Chondrocyte (in vitro differentiated cells): ENCODE data around the gene FBXO24. TPM values are rescaled to one million over a fixed set of nuclear protein-coding genes. Genes with fewer than 3 reads are reported as not detected.
"Not testable (repeated sequence)": the region's sequence is repeated elsewhere in the genome, so short reads cannot be mapped to it uniquely, and the experiment has no call there.

ENCODE experiments used
- DNase-seq: peaks from one replicate; pipeline ENCODE4 v3.0.0; 2021; ENCODE audit warnings: mixed read lengths, low spot score
- H3K27ac Mint-ChIP-seq: one replicate; pipeline ENCODE4 v1.8.0; 2021; ENCODE audit warnings: mild to moderate bottlenecking, moderate library complexity, mixed read lengths; ENCODE audit not compliant: unreplicated experiment
- H3K27me3 Mint-ChIP-seq: 2 replicates; pipeline ENCODE4 v1.8.0; 2021; ENCODE audit warnings: low read depth, mixed read lengths
- H3K36me3 Mint-ChIP-seq: 2 replicates; pipeline ENCODE4 v1.8.0; 2021; ENCODE audit warnings: low read depth, mixed read lengths
- H3K4me1 Mint-ChIP-seq: 2 replicates; pipeline ENCODE4 v1.8.0; 2021; ENCODE audit warnings: low read depth, mild to moderate bottlenecking, mixed read lengths
- H3K4me3 Mint-ChIP-seq: one replicate; pipeline ENCODE4 v1.8.0; 2021; ENCODE audit warnings: mild to moderate bottlenecking, moderate library complexity, mixed read lengths; ENCODE audit not compliant: unreplicated experiment
- H3K9me3 Mint-ChIP-seq: 2 replicates; pipeline ENCODE4 v1.8.0; 2021; ENCODE audit warnings: low read depth, mixed read lengths
- total RNA-seq: library from RNA; stranded (reverse); gene quantifications from 3 replicates; pipeline ENCODE4 v1.2.1, GENCODE V29; 2021
- TF ChIP-seq, protein P1 (sequence below): fragments of 200-600 bp; sonication (generic); IDR thresholded peaks from 2 replicates; pipeline ENCODE4 v1.5.0; 2021; ENCODE audit warnings: antibody characterized with exemption, mild to moderate bottlenecking, moderate library complexity

The FBXO24 gene
- total RNA-seq, 1 donor from 2014 or later = 0.57 TPM

DNA sequence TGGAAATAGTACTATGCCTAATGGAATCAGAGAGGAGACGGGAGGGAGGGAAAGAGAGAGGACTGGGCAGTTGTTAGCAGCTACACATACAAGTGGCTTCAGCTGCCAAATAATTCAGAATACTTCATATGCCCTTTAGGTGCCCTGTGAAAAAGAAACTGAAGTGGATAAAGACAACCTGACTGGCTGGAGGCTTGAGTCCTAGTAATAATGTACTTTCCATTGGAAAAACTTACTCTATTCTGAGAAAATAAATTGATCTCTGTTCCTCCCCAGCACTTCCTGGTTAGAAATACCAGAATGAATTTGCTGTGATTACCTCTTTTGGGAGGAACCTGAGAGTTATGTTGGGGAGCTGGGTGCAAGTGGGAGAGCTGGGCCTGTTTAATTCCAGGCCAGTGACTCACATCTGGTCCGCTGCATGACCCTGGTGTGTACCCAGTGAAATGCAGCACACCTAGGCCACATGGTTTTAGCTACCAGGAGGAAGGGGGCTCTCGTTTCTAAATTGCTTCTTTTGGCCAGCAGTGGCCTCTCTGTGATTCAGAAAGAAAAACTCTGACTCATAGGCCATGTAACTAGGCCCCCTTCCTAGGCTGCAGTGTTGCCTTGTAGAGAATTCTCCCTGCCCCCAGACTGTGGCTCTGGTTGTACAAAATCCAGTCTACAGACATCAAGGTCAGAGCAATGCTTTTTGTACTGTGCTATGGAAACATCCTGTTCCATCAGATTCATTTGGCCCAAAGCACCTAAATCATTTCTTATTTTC lies 40.6 kb upstream of the FBXO24 start:
- Mint-ChIP-seq H3K36me3 (peaks cover 2% of the 10 kb centered on the region), H3K4me3 (peak overlapping the region; percentile 14), H3K27me3 (no peaks in the 10 kb centered on the region), H3K4me1 (peaks cover 55% of the 10 kb centered on the region), H3K27ac (peak overlapping the region; percentile 93), H3K9me3 (no peaks in the 10 kb centered on the region)
- DNase-seq = no peak
- TF ChIP-seq, protein P1, sequence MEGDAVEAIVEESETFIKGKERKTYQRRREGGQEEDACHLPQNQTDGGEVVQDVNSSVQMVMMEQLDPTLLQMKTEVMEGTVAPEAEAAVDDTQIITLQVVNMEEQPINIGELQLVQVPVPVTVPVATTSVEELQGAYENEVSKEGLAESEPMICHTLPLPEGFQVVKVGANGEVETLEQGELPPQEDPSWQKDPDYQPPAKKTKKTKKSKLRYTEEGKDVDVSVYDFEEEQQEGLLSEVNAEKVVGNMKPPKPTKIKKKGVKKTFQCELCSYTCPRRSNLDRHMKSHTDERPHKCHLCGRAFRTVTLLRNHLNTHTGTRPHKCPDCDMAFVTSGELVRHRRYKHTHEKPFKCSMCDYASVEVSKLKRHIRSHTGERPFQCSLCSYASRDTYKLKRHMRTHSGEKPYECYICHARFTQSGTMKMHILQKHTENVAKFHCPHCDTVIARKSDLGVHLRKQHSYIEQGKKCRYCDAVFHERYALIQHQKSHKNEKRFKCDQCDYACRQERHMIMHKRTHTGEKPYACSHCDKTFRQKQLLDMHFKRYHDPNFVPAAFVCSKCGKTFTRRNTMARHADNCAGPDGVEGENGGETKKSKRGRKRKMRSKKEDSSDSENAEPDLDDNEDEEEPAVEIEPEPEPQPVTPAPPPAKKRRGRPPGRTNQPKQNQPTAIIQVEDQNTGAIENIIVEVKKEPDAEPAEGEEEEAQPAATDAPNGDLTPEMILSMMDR = peak; percentile 62

DNA sequence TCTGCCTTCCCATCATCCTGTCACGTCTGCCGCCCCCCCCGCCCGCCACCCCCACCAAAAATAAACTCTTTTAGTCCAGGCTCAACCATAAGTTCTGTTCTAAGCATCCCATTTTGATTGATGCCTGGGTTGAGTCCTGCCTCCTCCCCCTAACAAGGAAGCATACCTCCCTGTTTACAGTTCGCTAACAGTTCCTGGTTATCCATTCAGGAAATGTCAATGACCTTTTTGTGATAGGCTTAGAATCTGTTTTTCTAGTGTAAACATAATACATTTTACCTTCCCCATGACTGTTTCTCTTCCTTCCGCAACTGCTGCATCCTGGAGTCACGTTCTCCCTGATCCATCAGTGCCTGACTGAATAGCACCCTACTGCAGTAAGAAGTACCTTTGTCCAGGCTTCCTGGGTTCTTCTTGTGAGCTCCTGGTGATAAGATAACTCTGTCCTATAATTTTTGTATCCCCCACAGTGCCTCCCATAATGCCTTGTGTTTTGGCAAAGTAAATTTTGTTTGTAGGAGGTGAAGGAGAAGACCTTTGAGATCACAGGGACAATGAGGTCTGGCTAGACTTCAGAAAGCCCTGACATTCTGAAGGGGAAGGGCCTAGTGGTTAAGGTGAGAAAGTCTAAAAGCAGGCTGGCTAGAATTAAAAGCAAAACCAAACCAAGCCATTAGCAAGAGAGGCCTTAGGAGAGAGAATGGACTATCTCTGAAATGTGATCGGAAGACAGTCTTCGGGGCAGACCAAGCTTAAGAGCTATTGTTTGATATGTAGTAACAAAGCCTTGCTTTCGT lies 39.8 kb upstream of the FBXO24 start:
- no peak for DNase-seq
- peaks cover 55% of the 10 kb centered on the region for H3K4me1 Mint-ChIP-seq
- no peaks in the 10 kb centered on the region for H3K9me3 Mint-ChIP-seq
- TF ChIP-seq, protein P1 = no peak
- no peaks in the 10 kb centered on the region for H3K27me3 Mint-ChIP-seq
- H3K27ac Mint-ChIP-seq = peak overlapping the region; percentile 93
- peaks cover 2% of the 10 kb centered on the region for H3K36me3 Mint-ChIP-seq
- H3K4me3 Mint-ChIP-seq = peak overlapping the region; percentile 14

DNA sequence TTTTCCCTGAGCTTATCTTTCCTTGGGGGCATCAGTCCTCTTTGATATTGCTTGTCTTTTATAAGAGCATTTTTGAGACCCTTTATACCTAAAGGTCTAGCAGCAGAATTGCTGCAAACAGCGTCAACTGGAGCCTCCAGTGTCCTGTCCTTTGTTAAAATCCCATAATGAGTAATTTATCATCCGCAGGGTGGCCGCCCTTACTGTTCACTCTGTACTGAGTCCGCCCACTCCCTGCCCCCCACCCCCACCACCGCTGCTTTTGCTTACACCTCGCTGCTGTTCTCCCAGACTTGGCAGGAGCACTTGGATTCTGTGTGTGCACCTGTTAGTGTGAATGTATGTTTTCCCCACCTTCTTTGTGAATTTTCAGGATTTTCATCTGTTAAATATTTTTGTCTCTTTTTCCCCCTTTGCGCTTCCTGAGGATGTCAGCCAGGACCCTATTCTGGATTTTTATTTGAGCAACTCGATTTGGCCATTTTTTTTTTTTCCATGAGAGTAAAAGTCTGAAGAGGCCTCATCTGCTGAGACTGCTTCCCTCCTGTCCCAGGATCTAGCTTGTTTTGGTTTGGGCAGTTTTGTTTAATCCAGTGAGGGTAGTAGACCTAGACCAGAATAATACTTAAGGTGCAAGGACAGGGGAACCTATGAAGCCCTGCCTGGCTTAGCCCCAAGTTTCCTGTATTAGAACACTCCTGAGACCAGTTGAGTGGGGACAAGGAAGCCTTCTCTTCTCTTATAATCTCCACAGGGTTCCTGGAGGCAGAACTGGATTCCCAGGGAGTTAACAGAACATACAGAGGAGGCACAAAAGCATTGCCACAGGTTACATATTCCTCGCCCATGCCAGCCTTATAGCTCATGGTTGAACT lies 39.0 kb upstream of the FBXO24 start:
- Mint-ChIP-seq H3K4me3 (no peak overlapping the region), H3K27me3 (no peaks in the 10 kb centered on the region), H3K4me1 (peaks cover 55% of the 10 kb centered on the region), H3K27ac (peak overlapping the region; percentile 74), H3K9me3 (no peaks in the 10 kb centered on the region), H3K36me3 (peaks cover 2% of the 10 kb centered on the region)
- TF ChIP-seq, protein P1 = no peak
- DNase-seq = no peak

DNA sequence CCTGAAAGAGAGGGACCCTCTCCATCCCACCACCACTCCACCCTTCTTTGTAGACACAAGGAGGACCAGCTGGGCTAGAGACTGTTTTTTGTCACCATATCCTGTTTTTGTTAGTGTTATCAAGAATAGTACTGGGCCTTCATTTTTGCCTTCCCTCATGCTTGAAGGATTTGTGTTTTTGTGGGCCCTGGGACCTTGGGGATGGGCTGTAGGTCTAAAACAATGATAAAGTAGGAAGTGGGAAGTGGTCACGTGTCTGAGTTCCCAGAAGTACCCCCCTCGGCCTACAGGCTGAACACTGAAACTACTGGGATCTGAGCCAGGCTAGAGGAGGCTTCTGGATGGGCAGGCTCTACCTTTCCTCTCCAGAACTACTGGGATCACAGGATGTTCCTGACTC lies 38.3 kb upstream of the FBXO24 start:
- Mint-ChIP-seq H3K4me3 (no peak overlapping the region), H3K9me3 (no peaks in the 10 kb centered on the region), H3K4me1 (peaks cover 55% of the 10 kb centered on the region), H3K36me3 (peaks cover 5% of the 10 kb centered on the region), H3K27ac (peak overlapping the region; percentile 74), H3K27me3 (no peaks in the 10 kb centered on the region)
- no peak for DNase-seq
- TF ChIP-seq, protein P1 = no peak

DNA sequence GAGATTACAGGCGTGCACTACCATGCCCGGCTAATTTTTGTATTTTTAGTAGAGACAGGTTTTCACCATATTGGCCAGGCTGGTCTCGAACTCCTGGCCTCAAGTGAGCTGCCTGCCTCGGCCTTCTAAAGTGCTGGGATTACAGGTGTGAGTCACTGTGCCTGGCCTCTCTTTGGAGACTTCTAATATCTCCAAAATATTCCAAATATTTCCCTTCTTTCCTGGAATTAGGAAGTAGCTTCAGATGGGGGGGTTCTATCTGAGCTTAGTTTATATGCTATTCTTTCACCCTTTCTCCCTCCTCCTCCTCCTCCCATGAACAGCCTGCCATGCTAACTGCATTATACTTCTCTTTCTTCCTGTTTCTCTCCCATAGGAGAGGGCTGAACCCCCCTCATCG lies 37.7 kb upstream of the FBXO24 start:
- not testable (repeated sequence) for H3K4me3 Mint-ChIP-seq, H3K36me3 Mint-ChIP-seq, H3K27me3 Mint-ChIP-seq, H3K9me3 Mint-ChIP-seq, DNase-seq, H3K27ac Mint-ChIP-seq
- H3K4me1 Mint-ChIP-seq = peaks cover 53% of the 10 kb centered on the region
